H1 (cell line): ENCODE data around the gene SORCS3. TPM values are rescaled to one million over a fixed set of nuclear protein-coding genes. Genes with fewer than 3 reads are reported as not detected.

Experiments used
- CTCF ChIA-PET: fragments of 300-600 bp; sonication (Branson Sonifier 250); formaldehyde crosslinking; loops from one replicate; lab custom pipeline; 2021; ENCODE audit not compliant: partially characterized antibody; lab: Charles Lee
- POLR2A ChIA-PET: fragments of 300-600 bp; sonication (Branson Sonifier 250); formaldehyde crosslinking; loops from one replicate; lab custom pipeline; 2021; ENCODE audit warnings: inconsistent platforms; ENCODE audit not compliant: partially characterized antibody; lab: Charles Lee
- DNase-seq, 2 experiments: peaks; one replicate each; pipeline versions ENCODE4 v3.0.0 to v3.0.0-alpha.2; 2010 to 2022; ENCODE audit warnings: low spot score in 2 of 2, low read depth in 1 of 2, mixed read lengths in 1 of 2
- FAIRE-seq: peaks from 2 replicates; lab custom pipeline; 2011; peaks lifted over from hg19 to GRCh38; lab: Jason Lieb, UNC
- H2AFZ ChIP-seq: 2 replicates; pipeline ENCODE4 v1.8.1; 2012; ENCODE audit warnings: low read length, inconsistent platforms
- H2AK5ac ChIP-seq: 2 replicates; pipeline ENCODE4 v1.6.1; 2013; ENCODE audit warnings: low read depth, low read length
- H2BK120ac ChIP-seq: replicated peaks from 2 replicates; pipeline ENCODE3; 2013; ENCODE audit warnings: low read depth, low read length, inconsistent platforms
- H2BK12ac ChIP-seq: 2 replicates; pipeline ENCODE4 v1.6.1; 2013; ENCODE audit warnings: low read depth, low read length
- H2BK15ac ChIP-seq: 2 replicates; pipeline ENCODE4 v1.6.1; 2013; ENCODE audit warnings: low read length
- H2BK20ac ChIP-seq: 2 replicates; pipeline ENCODE4 v1.6.1; 2013; ENCODE audit warnings: low read length
- H2BK5ac ChIP-seq: 2 replicates; pipeline ENCODE4 v1.6.1; 2013; ENCODE audit warnings: low read depth, low read length
- H3K14ac ChIP-seq: 2 replicates; pipeline ENCODE4 v1.6.1; 2013; ENCODE audit warnings: inconsistent platforms; ENCODE audit not compliant: insufficient read length
- H3K18ac ChIP-seq: 2 replicates; pipeline ENCODE4 v1.6.1; 2013; ENCODE audit warnings: low read length; ENCODE audit errors: extremely low read depth
- H3K23ac ChIP-seq: 2 replicates; pipeline ENCODE4 v1.6.1; 2013; ENCODE audit warnings: inconsistent platforms; ENCODE audit not compliant: insufficient read length
- H3K23me2 ChIP-seq: 2 replicates; pipeline ENCODE4 v1.6.1; 2013; ENCODE audit warnings: low read depth, low read length
- H3K27ac ChIP-seq: 2 replicates; pipeline ENCODE4 v1.6.1; 2011; ENCODE audit warnings: low read depth, low read length, inconsistent platforms
- H3K27me3 ChIP-seq, 4 experiments: replicated peaks in 1 of 4; 1 replicate in 1 of 4; 2 replicates in 3 of 4; pipeline versions ENCODE4 v1.6.1 to v1.8.1; 2011 to 2013; ENCODE audit warnings: low read length in 3 of 4, mild to moderate bottlenecking in 3 of 4, inconsistent platforms in 2 of 4, mixed read lengths in 2 of 4, moderate library complexity in 1 of 4; ENCODE audit not compliant: control insufficient read depth in 3 of 4, insufficient read depth in 3 of 4; ENCODE audit errors: extremely low read depth in 1 of 4
- H3K36me3 ChIP-seq, 4 experiments: 2 replicates each; pipeline versions ENCODE4 v1.6.1 to v1.8.1; 2011 to 2013; ENCODE audit warnings: mild to moderate bottlenecking in 4 of 4, low read length in 3 of 4, moderate library complexity in 2 of 4, control low read depth in 1 of 4, inconsistent platforms in 1 of 4; ENCODE audit not compliant: insufficient read depth in 4 of 4, control insufficient read depth in 2 of 4
- H3K4ac ChIP-seq: replicated peaks from 2 replicates; pipeline ENCODE3; 2013; ENCODE audit warnings: low read length, low read depth, mixed read lengths, inconsistent platforms; ENCODE audit not compliant: insufficient read length
- H3K4me1 ChIP-seq, 4 experiments: replicated peaks in 1 of 4; 1 replicate in 1 of 4; 2 replicates in 3 of 4; pipeline versions ENCODE4 v1.6.1 to v1.8.1; 2011 to 2013; ENCODE audit warnings: low read length in 3 of 4, inconsistent platforms in 2 of 4, mixed read lengths in 1 of 4; ENCODE audit not compliant: insufficient read depth in 4 of 4, control insufficient read depth in 3 of 4
- H3K4me2 ChIP-seq, 2 experiments: 2 replicates each; pipeline versions ENCODE4 v1.6.1 to v1.8.1; 2011 to 2013; ENCODE audit warnings: low read depth in 2 of 2, low read length in 2 of 2, control low read depth in 1 of 2, inconsistent platforms in 1 of 2, mild to moderate bottlenecking in 1 of 2; ENCODE audit not compliant: insufficient read depth in 1 of 2
- H3K4me3 ChIP-seq, 4 experiments: fragments of 200-600, 300-600 bp in 1 of 4; sonication (generic), shearing (Covaris generic), sonication (Bioruptor Twin) in 1 of 4; 2 replicates each; pipeline versions ENCODE4 v1.5.1 to v1.8.1; 2011 to 2016; ENCODE audit warnings: low read length in 4 of 4, low read depth in 3 of 4, control low read depth in 2 of 4, inconsistent platforms in 2 of 4, mild to moderate bottlenecking in 2 of 4, mixed read lengths in 1 of 4, moderate library complexity in 1 of 4; ENCODE audit not compliant: insufficient read depth in 2 of 4; ENCODE audit errors: extremely low read depth in 1 of 4
- H3K56ac ChIP-seq: replicated peaks from 2 replicates; pipeline ENCODE3; 2013; ENCODE audit warnings: low read depth, mild to moderate bottlenecking, mixed read lengths, low read length, inconsistent platforms; ENCODE audit not compliant: insufficient read length
- H3K79me1 ChIP-seq: 2 replicates; pipeline ENCODE4 v1.6.1; 2013; ENCODE audit warnings: low read depth, low read length, control low read depth
- H3K79me2 ChIP-seq, 2 experiments: 2 replicates each; pipeline versions ENCODE4 v1.6.1 to v1.8.1; 2012 to 2013; ENCODE audit warnings: low read length in 2 of 2, mild to moderate bottlenecking in 2 of 2, inconsistent platforms in 1 of 2; ENCODE audit not compliant: insufficient read depth in 2 of 2, control insufficient read depth in 1 of 2
- H3K9ac ChIP-seq, 4 experiments: replicated peaks in 1 of 4; 1 replicate in 1 of 4; 2 replicates in 3 of 4; pipeline versions ENCODE4 v1.6.1 to v1.8.1; 2011 to 2013; ENCODE audit warnings: low read depth in 3 of 4, low read length in 3 of 4, control low read depth in 2 of 4, mild to moderate bottlenecking in 2 of 4, moderate library complexity in 2 of 4, inconsistent platforms in 1 of 4; ENCODE audit errors: extremely low read depth in 1 of 4
- H3K9me3 ChIP-seq, 2 experiments: 2 replicates each; pipeline versions ENCODE4 v1.6.1 to v1.8.1; 2012 to 2013; ENCODE audit warnings: mild to moderate bottlenecking in 2 of 2, moderate library complexity in 2 of 2, control low read depth in 1 of 2, inconsistent platforms in 1 of 2, low read depth in 1 of 2, low read length in 1 of 2, mixed read lengths in 1 of 2; ENCODE audit not compliant: insufficient read depth in 2 of 2
- H4K20me1 ChIP-seq, 2 experiments: replicated peaks in 1 of 2; 2 replicates each; pipeline versions ENCODE3 to v1.8.1; 2011 to 2013; ENCODE audit warnings: inconsistent platforms in 2 of 2, low read length in 2 of 2, mild to moderate bottlenecking in 1 of 2; ENCODE audit not compliant: insufficient read depth in 2 of 2, control insufficient read depth in 1 of 2
- H4K5ac ChIP-seq: 2 replicates; pipeline ENCODE4 v1.6.1; 2013; ENCODE audit warnings: low read length, low read depth, mixed read lengths, inconsistent platforms; ENCODE audit not compliant: insufficient read length
- H4K8ac ChIP-seq: 2 replicates; pipeline ENCODE4 v1.8.0; 2013; ENCODE audit warnings: mild to moderate bottlenecking, moderate library complexity, low read length, inconsistent platforms; ENCODE audit not compliant: insufficient read depth; ENCODE audit errors: extremely low read depth
- H4K91ac ChIP-seq: replicated peaks from 2 replicates; pipeline ENCODE3; 2013; ENCODE audit warnings: low read length, mixed read lengths, inconsistent platforms; ENCODE audit not compliant: insufficient read length
- CBX8 ChIP-seq: fragments of 300-800, 300-1000 bp; sonication (generic); IDR thresholded peaks from 2 replicates; pipeline ENCODE4 v1.7.1; 2016; ENCODE audit warnings: low read depth, low read length, borderline replicate concordance
- CHD2 ChIP-seq: IDR thresholded peaks from 2 replicates; pipeline ENCODE4 v1.6.1; 2012; ENCODE audit warnings: low read length, improper control_type of control experiment
- GTF2F1 ChIP-seq: IDR thresholded peaks from 2 replicates; pipeline ENCODE4 v1.6.1; 2012; ENCODE audit warnings: low read depth, low read length, improper control_type of control experiment, borderline replicate concordance
- HDAC6 ChIP-seq: IDR thresholded peaks from one replicate; pipeline ENCODE4 v1.7.1; 2012; ENCODE audit warnings: low read depth, mild to moderate bottlenecking, inconsistent platforms, low read length, moderate library complexity
- JUN ChIP-seq: IDR thresholded peaks from 2 replicates; pipeline ENCODE4 v1.6.1; 2011; ENCODE audit warnings: low read depth, mild to moderate bottlenecking, improper control_type of control experiment, low read length
- NRF1 ChIP-seq: IDR thresholded peaks from 2 replicates; pipeline ENCODE4 v1.6.1; 2011; ENCODE audit warnings: mild to moderate bottlenecking, low read depth, low read length, improper control_type of control experiment
- PHF8 ChIP-seq: fragments of 200-600 bp; sonication (generic); conservative IDR thresholded peaks from 2 replicates; pipeline ENCODE4 v1.7.1; 2012; ENCODE audit warnings: low read depth, mild to moderate bottlenecking, inconsistent platforms, low read length, moderate library complexity
- POLR2AphosphoS5 ChIP-seq: IDR thresholded peaks from 2 replicates; pipeline ENCODE4 v1.6.1; 2011; ENCODE audit warnings: low read depth, low read length
- RBBP5 ChIP-seq: IDR thresholded peaks from 2 replicates; pipeline ENCODE4 v1.7.1; 2012; ENCODE audit warnings: low read depth, mild to moderate bottlenecking, inconsistent platforms, low read length, moderate library complexity, borderline replicate concordance
- SAP30 ChIP-seq: fragments of 300-600 bp; sonication (generic); IDR thresholded peaks from 2 replicates; pipeline ENCODE4 v1.7.1; 2012; ENCODE audit warnings: low read length, moderate library complexity, mild to moderate bottlenecking, inconsistent platforms; ENCODE audit not compliant: insufficient read depth, insufficient replicate concordance
- TBP ChIP-seq: IDR thresholded peaks from 2 replicates; pipeline ENCODE4 v1.6.1; 2011; ENCODE audit warnings: low read depth, low read length, improper control_type of control experiment
- TCF12 ChIP-seq: IDR thresholded peaks from 2 replicates; pipeline ENCODE4 v1.6.1; 2011; ENCODE audit warnings: low read depth, mild to moderate bottlenecking, low read length
- TEAD4 ChIP-seq: IDR thresholded peaks from 2 replicates; pipeline ENCODE4 v1.6.1; 2012; ENCODE audit warnings: low read depth, low read length, inconsistent platforms, mixed read lengths
- WGBS, 2 experiments: shearing (Covaris generic) in 1 of 2; methylation state at CpG; one replicate each; pipeline versions ENCODE4 v1.1.6 to v1.1.7; 2013 to 2015; ENCODE audit warnings: low lambda C conversion rate in 2 of 2, mixed read lengths in 2 of 2, inconsistent platforms in 1 of 2, low coverage in 1 of 2, missing lambda C conversion rate in 1 of 2; ENCODE audit not compliant: insufficient replicate concordance in 2 of 2, insufficient coverage in 1 of 2, insufficient read length in 1 of 2; ENCODE audit errors: extremely low coverage in 1 of 2, missing lambda C conversion rate in 1 of 2; 5-methylcytosine and 5-hydroxymethylcytosine counted together
- polyA plus RNA-seq, 7 experiments: library from polyadenylated mRNA; depleted of rRNA in 3 of 7; stranded (reverse) in 5 of 7; unstranded in 2 of 7; fragments of >200 nt in 5 of 7; fragments of 200-250 nt in 2 of 7; gene quantifications; 1 replicate in 5 of 7; 2 replicates in 1 of 7; 4 replicates in 1 of 7; pipeline versions ENCODE4 v1.2.1 to v1.2.3, GENCODE V29; 2011 to 2013; ENCODE audit warnings: missing spikeins in 2 of 7, mixed read lengths in 2 of 7
- total RNA-seq: library from RNA; stranded (reverse); fragmentation: NEBNext Ultra II Directional; extraction: Animal tissue kit (Norgen Biotek cat#: 25700); gene quantifications from 2 replicates; pipeline ENCODE4 v1.2.1, GENCODE V29; 2021
- TF ChIP-seq, protein P1 (sequence below): IDR thresholded peaks from 2 replicates; pipeline ENCODE4 v1.6.1; 2012; ENCODE audit warnings: inconsistent platforms
- TF ChIP-seq, protein P2 (sequence below): IDR thresholded peaks from 2 replicates; pipeline ENCODE4 v1.6.1; 2011; ENCODE audit warnings: low read depth, mild to moderate bottlenecking, low read length; ENCODE audit not compliant: insufficient read depth

Gene SORCS3
- total and polyA plus RNA-seq, 2 of the 8 experiments (the other 6 are each of a cell fraction or from before 2014, with no cell fraction given), result 0.26 to 0.88 TPM

DNA sequence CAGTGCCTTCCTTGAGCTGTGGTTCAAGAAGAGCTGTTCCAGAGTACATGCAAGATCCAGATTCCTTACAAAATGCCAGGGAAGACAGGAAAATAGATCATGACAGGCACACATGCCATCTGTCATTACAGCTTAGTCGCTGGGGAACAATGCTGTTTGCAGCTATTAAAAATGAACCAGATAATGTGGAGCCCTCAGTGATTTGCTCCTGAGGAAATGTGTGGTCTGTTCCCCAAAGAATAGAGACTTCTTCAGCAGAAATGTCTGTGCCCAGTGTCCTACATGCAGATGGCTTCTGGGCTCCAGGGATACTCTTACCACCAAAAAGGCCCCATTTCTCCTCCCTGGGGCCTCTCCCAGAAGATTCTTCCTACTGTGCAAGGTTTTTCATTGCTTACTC, 627.9 kb downstream of the SORCS3 start:
- DNase-seq (no peak), FAIRE-seq (no peak)
- Histone ChIP-seq H2AFZ (no peak overlapping the region), H3K23ac (no peak overlapping the region), H3K9me3 (no peaks in the 10 kb centered on the region), H2BK5ac (no peak overlapping the region), H4K20me1 (no peaks in the 10 kb centered on the region), H4K91ac (no peak overlapping the region), H3K9ac (no peak overlapping the region), H3K4ac (no peak overlapping the region), H3K18ac (no peak overlapping the region), H3K4me2 (no peak overlapping the region), H2BK12ac (no peak overlapping the region), H3K79me1 (no peaks in the 10 kb centered on the region), H3K56ac (no peak overlapping the region), H2BK15ac (no peak overlapping the region), H3K27me3 (no peaks in the 10 kb centered on the region), H3K14ac (no peak overlapping the region), H4K5ac (no peak overlapping the region), H3K36me3 (no peaks in the 10 kb centered on the region), H4K8ac (no peak overlapping the region), H2AK5ac (no peak overlapping the region), H3K23me2 (no peaks in the 10 kb centered on the region), H2BK20ac (no peak overlapping the region), H3K27ac (no peak overlapping the region), H2BK120ac (no peak overlapping the region), H3K79me2 (no peaks in the 10 kb centered on the region), H3K4me1 (no peaks in the 10 kb centered on the region), H3K4me3 (no peak overlapping the region)
- ChIA-PET CTCF (no interaction called here), POLR2A (no interaction called here)
- 91% methylated on average over 1 of the region's 1 CpG; no CpG with 5 or more reads in 1 of the 2 experiments for WGBS, 2 experiments
- TF ChIP-seq POLR2AphosphoS5 (no peak), SAP30 (no peak), CBX8 (no peak), PHF8 (no peak), TBP (no peak), CHD2 (no peak), NRF1 (no peak), JUN (no peak), TEAD4 (no peak), TCF12 (no peak), RBBP5 (no peak), HDAC6 (no peak), GTF2F1 (no peak)
- TF ChIP-seq, protein P1, sequence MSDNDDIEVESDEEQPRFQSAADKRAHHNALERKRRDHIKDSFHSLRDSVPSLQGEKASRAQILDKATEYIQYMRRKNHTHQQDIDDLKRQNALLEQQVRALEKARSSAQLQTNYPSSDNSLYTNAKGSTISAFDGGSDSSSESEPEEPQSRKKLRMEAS, result no peak
- TF ChIP-seq, protein P2, sequence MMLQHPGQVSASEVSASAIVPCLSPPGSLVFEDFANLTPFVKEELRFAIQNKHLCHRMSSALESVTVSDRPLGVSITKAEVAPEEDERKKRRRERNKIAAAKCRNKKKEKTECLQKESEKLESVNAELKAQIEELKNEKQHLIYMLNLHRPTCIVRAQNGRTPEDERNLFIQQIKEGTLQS, result no peak
